ENCODE data around the gene CRX. TPM values are rescaled to one million over a fixed set of nuclear protein-coding genes. Genes with fewer than 3 reads are reported as not detected.
A peak's percentile ranks its signal among the peaks of the same experiment; 100 is the strongest.

Gene CRX
- total RNA-seq, 1 experiment from 2014 or later, result not detected

DNA sequence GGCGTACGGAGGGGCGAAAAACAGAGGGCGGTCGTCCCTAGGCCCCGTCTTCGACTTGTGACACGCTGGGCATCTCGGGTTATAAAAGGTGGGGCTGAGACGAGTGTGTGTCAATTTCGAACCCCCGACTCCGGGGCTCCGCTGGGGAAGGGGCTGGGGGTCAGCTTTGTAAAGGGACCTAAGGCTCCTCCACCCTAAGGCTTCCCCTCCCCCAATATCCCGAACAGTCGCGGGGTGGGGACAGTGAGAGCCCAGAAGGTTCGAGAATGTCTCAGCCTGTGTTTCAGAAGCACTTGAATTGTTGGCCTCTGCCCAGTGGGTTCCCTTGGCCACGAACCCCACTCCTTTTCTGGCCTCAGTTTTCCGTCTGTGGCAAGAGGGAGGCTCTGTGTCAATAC, 42.8 kb upstream of the CRX start:
- H3K4me1 Mint-ChIP-seq (ENCODE audit: insufficient read depth, unreplicated experiment), result peaks cover 23% of the 10 kb centered on the region
- CTCF ChIA-PET, result interaction anchor here (0.7 kb wide), 1 partner anchor 62 kb away, joined by 3 read pairs; no protein-coding TSS in a partner anchor
- H3K9me3 Mint-ChIP-seq (ENCODE audit: unreplicated experiment), result no peaks in the 10 kb centered on the region
- intact Hi-C loops (cut with micrococcal nuclease), result no loop called here
- POLR2A ChIA-PET, result interaction anchor here (1.1 to 1.3 kb wide), 2 partner anchors 28 to 430 kb away, joined by 3 to 4 read pairs; partner anchors contain the start of gene DHX34
- peaks cover 40% of the 10 kb centered on the region for H3K36me3 Mint-ChIP-seq (ENCODE audit: insufficient read depth, unreplicated experiment)
- H3K27ac Mint-ChIP-seq (ENCODE audit: low read depth, unreplicated experiment), result peak overlapping the region; percentile 99
- H3K27me3 Mint-ChIP-seq (ENCODE audit: insufficient read depth, unreplicated experiment), result no peaks in the 10 kb centered on the region
- peak overlapping the region; percentile 94 for H3K4me3 Mint-ChIP-seq (ENCODE audit: unreplicated experiment)
- TF ChIP-seq CTCF (IDR thresholded peaks at IDR 0.05; ENCODE audit: unreplicated experiment), result no peak
- no peak for DNase-seq (ENCODE audit: unreplicated experiment)
- BruUV-seq (replicated peaks), result TSS peak; percentile 72

GRCh38 chr19:47779524-47780214, 42.1 kb upstream of the CRX start:
- H3K9me3 Mint-ChIP-seq (ENCODE audit: unreplicated experiment), result no peaks in the 10 kb centered on the region
- TF ChIP-seq CTCF (IDR thresholded peaks at IDR 0.05; ENCODE audit: unreplicated experiment), result no peak
- peak overlapping the region; percentile 99 for H3K27ac Mint-ChIP-seq (ENCODE audit: low read depth, unreplicated experiment)
- peaks cover 47% of the 10 kb centered on the region for H3K36me3 Mint-ChIP-seq (ENCODE audit: insufficient read depth, unreplicated experiment)
- CTCF ChIA-PET, result interaction anchor here (0.6 to 0.7 kb wide), 2 partner anchors 8 to 63 kb away, joined by 3 to 4 read pairs; no protein-coding TSS in a partner anchor
- H3K4me1 Mint-ChIP-seq (ENCODE audit: insufficient read depth, unreplicated experiment), result peaks cover 23% of the 10 kb centered on the region
- no TSS peak for BruUV-seq (replicated peaks)
- DNase-seq (ENCODE audit: unreplicated experiment), result no peak
- peak overlapping the region; percentile 94 for H3K4me3 Mint-ChIP-seq (ENCODE audit: unreplicated experiment)
- H3K27me3 Mint-ChIP-seq (ENCODE audit: insufficient read depth, unreplicated experiment), result no peaks in the 10 kb centered on the region
- intact Hi-C loops (cut with micrococcal nuclease), result no loop called here
- POLR2A ChIA-PET, result interaction anchor here (0.5 to 0.6 kb wide), 2 partner anchors 320 to 1801 kb away, joined by 3 read pairs; partner anchors contain the start of gene NOSIP

- H3K27ac Mint-ChIP-seq (ENCODE audit: low read depth, unreplicated experiment), result no peak overlapping the region
- peaks cover 23% of the 10 kb centered on the region for H3K4me1 Mint-ChIP-seq (ENCODE audit: insufficient read depth, unreplicated experiment)
- ChIA-PET CTCF (interaction anchor here (0.6 kb wide), 1 partner anchor 7 kb away, joined by 4 read pairs; no protein-coding TSS in a partner anchor), POLR2A (interaction anchor here (0.5 to 0.6 kb wide), 2 partner anchors 11 to 1800 kb away, joined by 3 to 5 read pairs; partner anchors contain the start of gene NOSIP)
- no TSS peak for BruUV-seq (replicated peaks)
- no peaks in the 10 kb centered on the region for H3K27me3 Mint-ChIP-seq (ENCODE audit: insufficient read depth, unreplicated experiment)
- peak overlapping the region; percentile 94 for H3K4me3 Mint-ChIP-seq (ENCODE audit: unreplicated experiment)
- intact Hi-C loops (cut with micrococcal nuclease), result no loop called here
- peaks cover 52% of the 10 kb centered on the region for H3K36me3 Mint-ChIP-seq (ENCODE audit: insufficient read depth, unreplicated experiment)
- DNase-seq (ENCODE audit: unreplicated experiment), result no peak
- H3K9me3 Mint-ChIP-seq (ENCODE audit: unreplicated experiment), result no peaks in the 10 kb centered on the region
- TF ChIP-seq CTCF (IDR thresholded peaks at IDR 0.05; ENCODE audit: unreplicated experiment), result no peak
These were observed 41.6 kb upstream of the CRX start for GRCh38 chr19:47780215-47780551.

DNA sequence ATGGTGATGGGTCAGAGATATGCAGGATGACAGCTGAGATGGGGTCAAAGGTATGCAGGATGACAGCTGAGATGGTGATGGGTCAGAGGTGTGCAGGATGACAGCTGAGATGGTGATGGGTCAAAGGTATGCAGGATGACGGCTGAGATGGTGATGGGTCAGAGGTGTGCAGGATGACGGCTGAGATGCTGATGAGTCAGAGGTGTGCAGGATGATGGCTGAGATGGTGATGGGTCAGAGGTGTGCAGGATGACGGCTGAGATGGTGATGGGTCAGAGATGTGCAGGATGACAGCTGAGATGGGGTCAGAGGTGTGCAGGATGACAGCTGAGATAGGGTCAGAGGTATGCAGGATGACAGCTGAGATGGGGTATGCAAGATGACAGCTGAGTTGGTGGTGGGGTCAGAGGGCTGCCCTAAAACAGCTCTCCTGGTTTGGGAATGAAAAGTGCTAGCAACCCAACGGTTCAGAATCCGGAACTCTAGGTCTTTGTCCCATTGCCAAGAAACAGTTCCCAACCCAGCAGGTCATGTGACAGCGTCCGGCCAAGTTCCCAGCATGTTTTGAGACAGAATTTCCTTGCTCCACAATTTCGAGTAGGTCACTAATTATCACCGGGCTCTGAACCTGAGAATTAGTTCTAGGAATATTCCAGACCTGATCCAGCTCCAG, 40.0 kb upstream of the CRX start:
- DNase-seq (ENCODE audit: unreplicated experiment), result no peak
- no TSS peak for BruUV-seq (replicated peaks)
- intact Hi-C loops (cut with micrococcal nuclease), result no loop called here
- ChIA-PET POLR2A (no interaction called here), CTCF (interaction anchor here (0.6 to 1.4 kb wide), 5 partner anchors 9 to 113 kb away, joined by 3 to 6 read pairs (median 4); no protein-coding TSS in a partner anchor)
- Mint-ChIP-seq H3K4me3 (ENCODE audit: unreplicated experiment) (no peak overlapping the region), H3K9me3 (ENCODE audit: unreplicated experiment) (no peaks in the 10 kb centered on the region), H3K27ac (ENCODE audit: low read depth, unreplicated experiment) (peak overlapping the region; percentile 7), H3K27me3 (ENCODE audit: insufficient read depth, unreplicated experiment) (no peaks in the 10 kb centered on the region), H3K36me3 (ENCODE audit: insufficient read depth, unreplicated experiment) (peaks cover 55% of the 10 kb centered on the region), H3K4me1 (ENCODE audit: insufficient read depth, unreplicated experiment) (peaks cover 23% of the 10 kb centered on the region)
- TF ChIP-seq CTCF (IDR thresholded peaks at IDR 0.05; ENCODE audit: unreplicated experiment), result no peak

Data from MCF 10A (cell line).